Lung (tissue), 12 donors: ENCODE measurements around the gene RASGRP1. TPM values are rescaled to one million over a fixed set of nuclear protein-coding genes. Genes with fewer than 3 reads are reported as not detected.

Experiments
- ATAC-seq: fragments of 200-7000 bp; cut with Tn5 transposase; one replicate; pipeline ENCODE4 v1.9.1; 2020; ENCODE audit warnings: moderate number of reproducible peaks; ENCODE audit not compliant: insufficient read depth, low FRiP score
- DNase-seq, 3 donors: peaks; one replicate each; pipeline ENCODE4 v3.0.0-alpha.2; 2013 to 2017
- H3K27ac ChIP-seq, 2 donors: one replicate each; pipeline ENCODE4 v1.5.1; 2013; ENCODE audit warnings: mild to moderate bottlenecking in 2 of 2, moderate library complexity in 2 of 2, control low read depth in 1 of 2, inconsistent platforms in 1 of 2, low read depth in 1 of 2, low read length in 1 of 2
- H3K27me3 ChIP-seq, 3 donors: one replicate each; pipeline ENCODE4 v1.5.1; 2013; ENCODE audit warnings: low read length in 2 of 3; ENCODE audit not compliant: control insufficient read depth in 3 of 3, insufficient read depth in 3 of 3
- H3K36me3 ChIP-seq, 4 donors: one replicate each; pipeline ENCODE4 v1.5.1; 2013; ENCODE audit warnings: low read length in 4 of 4, mild to moderate bottlenecking in 1 of 4, moderate library complexity in 1 of 4; ENCODE audit not compliant: control insufficient read depth in 4 of 4, insufficient read depth in 4 of 4
- H3K4me1 ChIP-seq, 5 donors: one replicate each; pipeline ENCODE4 v1.5.1; 2013; ENCODE audit warnings: low read length in 5 of 5, mild to moderate bottlenecking in 2 of 5, moderate library complexity in 1 of 5; ENCODE audit not compliant: control insufficient read depth in 5 of 5, insufficient read depth in 5 of 5
- H3K4me3 ChIP-seq: one replicate; pipeline ENCODE4 v1.5.1; 2013; ENCODE audit warnings: mild to moderate bottlenecking, control low read depth, moderate library complexity
- H3K9ac ChIP-seq, 2 donors: one replicate each; pipeline ENCODE4 v1.5.1; 2013; ENCODE audit warnings: low read length in 2 of 2, control low read depth in 1 of 2; ENCODE audit not compliant: insufficient read depth in 1 of 2
- H3K9me3 ChIP-seq, 4 donors: one replicate each; pipeline ENCODE4 v1.5.1; 2013; ENCODE audit warnings: low read length in 3 of 4, mild to moderate bottlenecking in 1 of 4, moderate library complexity in 1 of 4; ENCODE audit not compliant: control insufficient read depth in 4 of 4, insufficient read depth in 3 of 4
- WGBS, 2 donors: extraction: QIAGEN DNeasy Blood & Tissue Kit; methylation state at CpG; one replicate each; pipeline ENCODE4 v1.1.7; 2013; 5-methylcytosine and 5-hydroxymethylcytosine counted together
- polyA plus RNA-seq, 2 donors: library from polyadenylated mRNA; stranded (reverse); fragments of 200-250 nt; gene quantifications; one replicate each; pipeline ENCODE4 v1.2.1, GENCODE V29; 2013
- total RNA-seq, 2 donors: library from RNA; depleted of rRNA in 1 of 2; stranded (reverse); fragments of >200 nt in 1 of 2; gene quantifications; one replicate each; pipeline ENCODE4 v1.2.1, GENCODE V29; 2014 to 2021
- TF ChIP-seq, protein P1 (sequence below): IDR thresholded peaks from 2 replicates; pipeline ENCODE4 v1.5.1; 2012; ENCODE audit warnings: mild to moderate bottlenecking; ENCODE audit errors: control extremely low read depth, extremely low read depth
- donor health status: control.
- donor health status: control.
- donor health status: Bipolar disorder and iron deficiency.
- donor health status: healthy.
- donor health status: DM: yes; HTN: yes; CAD: no.

The RASGRP1 gene
- total and polyA plus RNA-seq, 4 donors = 0.81 to 7.5 (median 2.5) TPM

DNA sequence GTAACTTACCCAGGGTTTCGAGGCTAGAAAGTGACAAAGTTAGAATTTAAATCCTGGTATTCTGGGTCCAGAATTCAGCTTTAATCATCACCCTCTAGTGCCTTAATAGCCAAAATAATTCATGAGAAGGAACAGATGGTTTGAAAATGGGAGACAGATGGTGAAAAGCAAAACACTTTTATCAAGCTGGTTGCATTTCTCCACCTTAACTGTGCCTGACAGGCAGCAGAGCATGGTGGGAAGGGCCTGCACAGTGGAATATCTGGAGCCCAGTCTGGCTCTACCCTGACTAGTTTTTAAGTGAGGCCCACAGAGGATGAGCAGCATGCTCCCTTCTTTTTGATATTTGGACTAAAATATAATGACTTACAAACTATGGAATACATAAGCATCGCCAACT is 35.6 kb upstream of the RASGRP1 start:
- no peak overlapping the region for H3K9ac ChIP-seq
- H3K27ac ChIP-seq = no peak overlapping the region
- 95 to 97% methylated on average over 2 of the region's 2 CpGs for WGBS, 2 donors
- TF ChIP-seq, protein P1, sequence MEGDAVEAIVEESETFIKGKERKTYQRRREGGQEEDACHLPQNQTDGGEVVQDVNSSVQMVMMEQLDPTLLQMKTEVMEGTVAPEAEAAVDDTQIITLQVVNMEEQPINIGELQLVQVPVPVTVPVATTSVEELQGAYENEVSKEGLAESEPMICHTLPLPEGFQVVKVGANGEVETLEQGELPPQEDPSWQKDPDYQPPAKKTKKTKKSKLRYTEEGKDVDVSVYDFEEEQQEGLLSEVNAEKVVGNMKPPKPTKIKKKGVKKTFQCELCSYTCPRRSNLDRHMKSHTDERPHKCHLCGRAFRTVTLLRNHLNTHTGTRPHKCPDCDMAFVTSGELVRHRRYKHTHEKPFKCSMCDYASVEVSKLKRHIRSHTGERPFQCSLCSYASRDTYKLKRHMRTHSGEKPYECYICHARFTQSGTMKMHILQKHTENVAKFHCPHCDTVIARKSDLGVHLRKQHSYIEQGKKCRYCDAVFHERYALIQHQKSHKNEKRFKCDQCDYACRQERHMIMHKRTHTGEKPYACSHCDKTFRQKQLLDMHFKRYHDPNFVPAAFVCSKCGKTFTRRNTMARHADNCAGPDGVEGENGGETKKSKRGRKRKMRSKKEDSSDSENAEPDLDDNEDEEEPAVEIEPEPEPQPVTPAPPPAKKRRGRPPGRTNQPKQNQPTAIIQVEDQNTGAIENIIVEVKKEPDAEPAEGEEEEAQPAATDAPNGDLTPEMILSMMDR = no peak
- H3K9me3 ChIP-seq = no peaks in the 10 kb centered on the region
- DNase-seq (no peak), ATAC-seq (no peak)
- H3K27me3 ChIP-seq = peaks cover 0 to 2% (median 0%) of the 10 kb centered on the region in 3 donors
- H3K4me3 ChIP-seq = no peak overlapping the region
- no peaks in the 10 kb centered on the region for H3K36me3 ChIP-seq
- H3K4me1 ChIP-seq = no peaks in the 10 kb centered on the region

DNA sequence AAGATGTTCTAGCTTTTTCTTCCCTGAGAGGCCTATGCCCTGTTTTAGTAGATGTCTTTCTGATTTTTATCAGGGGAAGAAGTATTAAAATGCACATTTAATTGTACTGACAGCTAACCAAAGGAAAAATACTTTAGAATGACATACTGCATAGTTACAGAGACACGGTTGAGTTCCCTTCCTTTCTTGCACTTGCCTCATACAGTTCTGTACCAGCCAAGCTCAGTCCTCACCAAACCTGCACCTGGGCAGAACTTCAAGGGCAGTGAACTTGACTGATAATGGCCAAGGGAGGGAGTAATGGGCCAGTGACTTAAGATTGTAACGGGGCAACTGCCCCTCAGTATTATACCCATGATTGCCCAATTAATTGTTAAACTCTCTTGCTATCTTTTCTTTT is 34.1 kb upstream of the RASGRP1 start:
- Histone ChIP-seq H3K27me3 (peaks cover 0 to 2% (median 0%) of the 10 kb centered on the region in 3 donors), H3K9me3 (no peaks in the 10 kb centered on the region), H3K4me1 (no peaks in the 10 kb centered on the region), H3K36me3 (no peaks in the 10 kb centered on the region), H3K9ac (no peak overlapping the region), H3K4me3 (no peak overlapping the region), H3K27ac (no peak overlapping the region)
- no peak for ATAC-seq
- TF ChIP-seq, protein P1 = no peak
- 91 to 95% methylated on average over 2 of the region's 2 CpGs for WGBS, 2 donors
- DNase-seq = no peak

DNA sequence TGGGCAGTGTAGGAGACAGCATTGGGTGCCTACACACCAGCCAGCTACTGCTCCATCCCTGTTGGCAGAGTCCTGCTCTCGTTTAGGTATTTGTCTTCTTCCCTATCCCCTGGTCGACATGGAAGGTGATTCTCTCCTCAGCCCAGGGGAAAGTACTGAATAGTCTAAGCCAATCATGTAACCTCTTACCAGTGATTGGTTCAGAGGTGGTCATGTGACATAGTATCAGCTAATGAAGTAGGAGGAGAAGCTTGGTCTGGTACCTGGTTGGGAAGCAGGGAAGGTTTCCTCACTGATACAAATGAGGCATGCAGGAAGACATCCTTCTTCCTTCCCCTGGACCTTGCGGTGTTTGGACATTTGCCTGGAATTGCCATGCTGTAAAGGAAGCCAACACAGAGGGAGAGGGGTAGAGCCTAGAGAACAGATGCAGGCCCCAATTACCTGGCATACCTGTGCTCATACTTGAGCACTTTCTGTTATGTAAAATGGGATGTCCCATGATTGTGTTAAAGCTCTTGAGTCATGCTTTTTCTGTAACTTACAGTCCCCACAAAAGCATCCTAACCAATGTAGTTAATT is 32.7 kb upstream of the RASGRP1 start:
- ATAC-seq (no peak), DNase-seq (no peak)
- 83 to 86% methylated on average over 2 to 3 of the region's 3 CpGs for WGBS, 2 donors
- Histone ChIP-seq H3K27ac (no peak overlapping the region), H3K36me3 (no peaks in the 10 kb centered on the region), H3K4me3 (no peak overlapping the region), H3K9me3 (no peaks in the 10 kb centered on the region), H3K9ac (no peak overlapping the region), H3K27me3 (peaks cover 0 to 2% (median 0%) of the 10 kb centered on the region in 3 donors), H3K4me1 (no peaks in the 10 kb centered on the region)
- TF ChIP-seq, protein P1 = no peak

DNA sequence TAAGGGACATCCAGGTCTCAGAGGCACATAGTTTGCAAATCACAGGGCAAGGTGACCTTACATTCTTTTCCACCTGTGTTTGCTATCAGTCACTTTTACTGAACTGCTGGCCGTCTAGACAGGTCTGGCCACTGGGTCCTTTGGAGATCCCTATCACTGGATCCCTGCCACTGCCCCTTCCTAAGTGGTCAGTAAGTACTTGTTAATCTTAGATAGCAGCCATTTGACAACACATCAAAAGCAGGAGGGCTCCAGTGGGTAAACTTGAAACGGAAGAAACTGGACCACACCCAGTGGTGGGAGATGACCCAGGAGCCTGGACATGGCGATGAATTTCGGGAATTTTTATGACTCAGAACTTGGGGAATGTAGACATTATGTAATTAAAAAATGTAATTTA is 28.9 kb upstream of the RASGRP1 start:
- no peaks in the 10 kb centered on the region for H3K36me3 ChIP-seq
- no peak overlapping the region for H3K9ac ChIP-seq
- no peak overlapping the region for H3K4me3 ChIP-seq
- TF ChIP-seq, protein P1 = no peak
- H3K27me3 ChIP-seq = no peaks in the 10 kb centered on the region
- no peaks in the 10 kb centered on the region for H3K9me3 ChIP-seq
- H3K27ac ChIP-seq = no peak overlapping the region
- no peak for DNase-seq
- 43 to 72% methylated on average over 4 of the region's 4 CpGs for WGBS, 2 donors
- peaks cover 0 to 2% (median 0%) of the 10 kb centered on the region in 5 donors for H3K4me1 ChIP-seq
- no peak for ATAC-seq
